ENCODE data around the gene SMIM44.

The SMIM44 gene

DNA sequence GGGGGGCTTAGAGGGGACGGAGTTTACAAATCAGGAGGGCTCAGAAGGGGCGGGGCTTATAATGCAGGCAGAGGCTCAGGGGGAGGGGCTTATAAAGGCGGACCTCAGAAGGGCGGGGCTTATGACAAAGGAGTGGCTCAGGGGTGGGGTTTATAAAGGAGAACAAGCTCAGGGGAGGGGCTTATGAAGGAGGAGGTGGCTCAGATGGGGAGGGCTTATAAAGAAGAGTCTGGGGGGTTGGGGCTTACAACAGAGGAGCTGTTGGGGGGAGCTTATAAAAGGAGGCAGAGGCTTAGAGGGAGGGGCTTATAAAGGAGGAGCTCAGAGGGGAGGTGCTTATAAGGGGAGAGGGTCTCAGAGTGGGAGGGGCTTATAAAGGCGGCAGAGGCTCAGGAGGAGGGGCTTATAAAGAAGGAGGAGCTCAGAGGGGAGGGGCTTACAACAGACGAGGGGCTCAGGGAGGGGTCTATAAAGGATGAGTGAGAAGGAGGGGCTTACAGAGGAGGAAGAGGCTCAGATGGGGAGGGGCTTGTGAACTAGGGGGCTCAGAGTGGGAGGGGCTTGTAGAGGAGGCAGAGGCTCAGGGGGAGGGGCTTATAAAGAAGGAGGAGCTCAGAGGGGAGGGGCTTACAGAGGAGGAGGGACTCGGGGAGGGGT lies 3.9 kb downstream of the SMIM44 start:
- H3K4me1 ChIP-seq (ENCODE audit: insufficient read depth, low read length) = no peaks in the 10 kb centered on the region
- H3K9ac ChIP-seq (ENCODE audit: low read length) = no peak overlapping the region
- peaks cover 19 to 54% of the 10 kb centered on the region in 2 donors for H3K27me3 ChIP-seq (ENCODE audit: control insufficient read depth in 1 of 2, insufficient read depth in 2 of 2, low read length in 2 of 2)
- no peak overlapping the region for H3K4me3 ChIP-seq (ENCODE audit: low read depth in 1 of 2, low read length in 2 of 2)
- H3K27ac ChIP-seq (ENCODE audit: low read depth, low read length) = no peak overlapping the region
- no peaks in the 10 kb centered on the region for H3K36me3 ChIP-seq (ENCODE audit: insufficient read depth, low read length)
- no peaks in the 10 kb centered on the region for H3K9me3 ChIP-seq (ENCODE audit: low read length)

DNA sequence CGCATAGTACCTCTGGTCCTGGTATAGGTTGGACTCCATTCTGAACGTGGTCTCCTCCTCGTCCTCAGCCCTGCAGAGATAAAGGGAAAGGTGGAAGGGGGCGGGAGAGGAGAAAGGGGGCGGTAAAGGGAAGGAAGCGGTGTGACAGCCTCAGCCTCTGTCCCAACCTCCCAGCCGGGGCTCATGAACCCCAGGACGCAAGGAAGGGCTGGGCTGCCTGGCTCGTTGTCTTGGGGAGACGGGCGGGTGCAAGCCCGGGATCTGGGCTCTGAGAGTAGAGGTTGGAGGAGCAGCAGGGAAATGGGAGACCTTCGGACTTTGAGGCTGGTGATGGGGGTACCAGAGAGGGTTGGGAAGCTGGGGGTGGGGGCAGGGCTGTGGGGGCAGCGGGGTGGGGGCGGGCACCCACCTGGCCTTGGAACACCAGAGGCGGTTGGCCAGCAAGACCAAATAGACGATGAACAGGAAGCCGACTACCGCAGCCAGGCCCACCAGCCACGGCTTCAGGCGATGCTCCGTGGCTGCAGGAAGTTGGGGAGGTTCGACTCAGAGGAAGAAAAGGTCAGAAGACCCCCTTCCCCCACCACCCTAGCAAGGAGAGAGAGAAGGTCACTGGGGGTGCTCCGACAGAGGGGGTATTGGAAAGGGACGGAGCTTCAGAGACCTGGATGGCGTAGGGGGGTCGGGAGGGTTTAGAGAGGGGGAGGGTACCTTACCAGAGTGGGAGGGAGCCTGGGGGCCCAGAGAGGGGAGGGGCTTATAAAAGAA lies 4.6 kb downstream of the SMIM44 start:
- Histone ChIP-seq H3K9ac (ENCODE audit: low read length) (no peak overlapping the region), H3K27me3 (ENCODE audit: control insufficient read depth in 1 of 2, insufficient read depth in 2 of 2, low read length in 2 of 2) (peaks cover 19 to 54% of the 10 kb centered on the region in 2 donors), H3K4me1 (ENCODE audit: insufficient read depth, low read length) (no peaks in the 10 kb centered on the region), H3K4me3 (ENCODE audit: low read depth in 1 of 2, low read length in 2 of 2) (no peak overlapping the region), H3K27ac (ENCODE audit: low read depth, low read length) (no peak overlapping the region), H3K9me3 (ENCODE audit: low read length) (no peaks in the 10 kb centered on the region), H3K36me3 (ENCODE audit: insufficient read depth, low read length) (no peaks in the 10 kb centered on the region)

DNA sequence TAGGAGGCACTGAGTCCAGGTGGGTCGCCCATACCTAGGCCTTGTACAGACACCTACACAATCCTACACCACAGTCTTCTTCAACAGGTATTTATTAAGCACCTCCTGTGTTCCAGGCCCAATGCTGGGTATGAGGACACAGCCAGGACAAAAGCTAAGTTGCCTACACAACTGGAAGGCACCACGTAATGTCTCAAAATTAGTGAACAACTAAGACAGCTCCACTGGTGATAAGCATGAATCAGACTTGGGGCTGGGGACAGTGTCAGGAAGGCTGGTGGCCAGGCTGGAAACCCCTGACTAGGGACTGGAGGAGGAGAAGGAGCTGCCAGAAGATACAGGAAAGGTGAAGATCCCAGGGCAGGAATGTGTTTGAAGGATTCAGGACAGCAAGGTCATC lies 5.3 kb downstream of the SMIM44 start:
- no peaks in the 10 kb centered on the region for H3K36me3 ChIP-seq (ENCODE audit: insufficient read depth, low read length)
- H3K27me3 ChIP-seq (ENCODE audit: control insufficient read depth in 1 of 2, insufficient read depth in 2 of 2, low read length in 2 of 2) = peaks cover 19 to 49% of the 10 kb centered on the region in 2 donors
- H3K4me3 ChIP-seq (ENCODE audit: low read depth in 1 of 2, low read length in 2 of 2) = no peak overlapping the region
- H3K9ac ChIP-seq (ENCODE audit: low read length) = no peak overlapping the region
- no peaks in the 10 kb centered on the region for H3K4me1 ChIP-seq (ENCODE audit: insufficient read depth, low read length)
- H3K27ac ChIP-seq (ENCODE audit: low read depth, low read length) = no peak overlapping the region
- no peaks in the 10 kb centered on the region for H3K9me3 ChIP-seq (ENCODE audit: low read length)

DNA sequence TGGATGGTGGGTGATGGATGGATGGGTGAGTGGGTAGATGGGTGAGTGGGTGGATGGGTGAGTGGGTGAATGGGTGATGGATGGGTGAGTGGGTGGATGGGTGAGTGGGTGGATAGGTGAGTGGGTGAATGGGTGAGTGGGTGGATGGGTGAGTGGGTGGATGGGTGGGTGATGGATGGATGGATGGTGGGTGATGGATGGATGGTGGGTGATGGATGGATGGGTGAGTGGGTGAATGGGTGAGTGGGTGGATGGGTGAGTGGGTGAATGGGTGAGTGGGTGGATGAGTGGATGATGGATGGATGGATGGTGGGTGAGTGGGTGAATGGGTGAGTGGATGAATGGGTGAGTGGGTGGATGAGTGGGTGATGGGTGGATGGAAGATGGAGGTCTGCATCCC lies 5.7 kb downstream of the SMIM44 start:
- Histone ChIP-seq H3K4me3 (ENCODE audit: low read depth in 1 of 2, low read length in 2 of 2) (no peak overlapping the region), H3K27ac (ENCODE audit: low read depth, low read length) (no peak overlapping the region), H3K27me3 (ENCODE audit: control insufficient read depth in 1 of 2, insufficient read depth in 2 of 2, low read length in 2 of 2) (peaks cover 19 to 45% of the 10 kb centered on the region in 2 donors), H3K36me3 (ENCODE audit: insufficient read depth, low read length) (no peaks in the 10 kb centered on the region), H3K9me3 (ENCODE audit: low read length) (no peaks in the 10 kb centered on the region), H3K4me1 (ENCODE audit: insufficient read depth, low read length) (peaks cover 1% of the 10 kb centered on the region), H3K9ac (ENCODE audit: low read length) (no peak overlapping the region)

DNA sequence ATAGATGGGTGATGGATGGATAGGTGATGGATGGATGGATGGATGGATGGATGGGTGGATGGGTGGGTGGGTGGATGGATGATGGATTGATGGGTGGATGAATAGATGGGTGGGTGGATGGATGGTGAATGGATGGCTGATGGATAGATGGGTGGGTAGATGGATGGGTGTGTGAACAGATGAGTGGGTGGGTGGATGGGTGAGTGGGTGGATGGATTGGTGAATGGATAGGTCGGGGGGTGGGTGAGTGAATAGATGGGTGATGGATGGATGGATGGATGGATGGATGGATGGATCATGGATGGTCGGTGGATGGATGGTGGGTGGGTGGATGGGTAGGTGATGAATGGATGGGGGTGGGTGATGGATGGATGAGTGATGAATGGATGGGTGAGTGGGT lies 6.4 kb downstream of the SMIM44 start:
- Histone ChIP-seq H3K4me1 (ENCODE audit: insufficient read depth, low read length) (peaks cover 8% of the 10 kb centered on the region), H3K9ac (ENCODE audit: low read length) (no peak overlapping the region), H3K27ac (ENCODE audit: low read depth, low read length) (no peak overlapping the region), H3K4me3 (ENCODE audit: low read depth in 1 of 2, low read length in 2 of 2) (no peak overlapping the region), H3K27me3 (ENCODE audit: control insufficient read depth in 1 of 2, insufficient read depth in 2 of 2, low read length in 2 of 2) (peaks cover 19 to 38% of the 10 kb centered on the region in 2 donors), H3K9me3 (ENCODE audit: low read length) (no peaks in the 10 kb centered on the region), H3K36me3 (ENCODE audit: insufficient read depth, low read length) (no peaks in the 10 kb centered on the region)

DNA sequence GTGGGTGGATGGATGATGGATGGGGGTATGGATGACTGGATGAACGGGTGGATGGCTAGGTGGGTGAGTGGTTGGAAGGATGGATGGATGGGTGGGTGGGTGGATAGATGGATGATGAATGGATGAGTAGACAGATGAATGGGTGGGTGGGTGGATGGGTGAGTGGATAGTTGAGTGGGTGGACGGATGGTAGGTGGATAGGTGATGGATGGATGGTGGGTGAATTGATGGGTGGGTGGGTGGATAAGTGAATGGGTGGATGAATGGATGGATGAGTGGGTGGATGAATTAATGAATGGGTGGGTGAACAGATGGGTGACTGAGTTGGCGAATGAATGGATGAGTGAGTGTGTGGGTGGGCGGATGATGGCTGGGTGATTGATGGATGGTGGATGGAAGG lies 7.8 kb downstream of the SMIM44 start:
- peaks cover 11 to 26% of the 10 kb centered on the region in 2 donors for H3K27me3 ChIP-seq (ENCODE audit: control insufficient read depth in 1 of 2, insufficient read depth in 2 of 2, low read length in 2 of 2)
- no peak overlapping the region for H3K4me3 ChIP-seq (ENCODE audit: low read depth in 1 of 2, low read length in 2 of 2)
- H3K27ac ChIP-seq (ENCODE audit: low read depth, low read length) = no peak overlapping the region
- peaks cover 9% of the 10 kb centered on the region for H3K4me1 ChIP-seq (ENCODE audit: insufficient read depth, low read length)
- H3K9ac ChIP-seq (ENCODE audit: low read length) = no peak overlapping the region
- H3K9me3 ChIP-seq (ENCODE audit: low read length) = no peaks in the 10 kb centered on the region
- no peaks in the 10 kb centered on the region for H3K36me3 ChIP-seq (ENCODE audit: insufficient read depth, low read length)

DNA sequence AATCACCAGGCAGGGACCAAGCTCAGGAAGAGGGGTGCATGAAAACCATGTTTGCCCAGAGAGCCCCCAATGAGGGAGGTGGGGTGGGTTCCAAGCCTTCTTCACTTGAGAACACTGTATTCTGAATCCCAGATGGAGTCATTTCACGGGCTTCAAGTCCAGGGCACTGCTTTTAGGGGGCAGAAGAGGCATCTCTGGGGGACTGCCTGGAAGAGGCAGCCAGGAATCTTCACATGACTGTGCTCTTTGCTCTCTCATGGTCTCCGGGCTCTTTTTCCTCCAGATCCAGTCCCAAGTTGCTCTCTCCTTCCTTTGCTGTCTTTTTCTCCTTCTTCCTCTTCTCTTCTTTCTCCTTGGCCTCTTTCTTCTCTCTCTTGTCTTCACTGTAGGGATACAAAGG lies 8.6 kb downstream of the SMIM44 start:
- H3K27me3 ChIP-seq (ENCODE audit: control insufficient read depth in 1 of 2, insufficient read depth in 2 of 2, low read length in 2 of 2) = peaks cover 9 to 17% of the 10 kb centered on the region in 2 donors
- no peak overlapping the region for H3K4me3 ChIP-seq (ENCODE audit: low read depth in 1 of 2, low read length in 2 of 2)
- peaks cover 9% of the 10 kb centered on the region for H3K4me1 ChIP-seq (ENCODE audit: insufficient read depth, low read length)
- H3K9me3 ChIP-seq (ENCODE audit: low read length) = no peaks in the 10 kb centered on the region
- H3K36me3 ChIP-seq (ENCODE audit: insufficient read depth, low read length) = no peaks in the 10 kb centered on the region
- no peak overlapping the region for H3K27ac ChIP-seq (ENCODE audit: low read depth, low read length)
- H3K9ac ChIP-seq (ENCODE audit: low read length) = no peak overlapping the region

DNA sequence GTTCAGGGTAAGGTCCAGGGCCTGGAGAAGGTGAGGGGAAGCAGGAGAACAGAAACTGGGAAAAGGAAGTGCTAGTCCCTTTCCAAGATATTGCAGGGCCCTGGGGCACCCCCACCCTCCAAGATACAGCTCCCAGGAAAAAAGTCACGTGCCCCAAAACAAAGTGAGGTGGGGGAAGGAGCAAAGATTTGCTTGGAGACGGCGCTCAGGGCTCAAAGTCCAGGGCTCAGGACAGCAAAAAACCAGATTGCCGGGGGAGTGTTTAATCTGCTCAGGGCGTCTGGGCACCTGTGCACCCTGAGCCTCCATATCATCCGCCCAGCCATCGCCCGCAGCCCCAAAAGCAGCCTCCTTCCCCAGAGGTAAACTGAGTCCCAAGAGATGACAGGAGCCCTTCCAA lies 9.2 kb downstream of the SMIM44 start:
- no peak overlapping the region for H3K27ac ChIP-seq (ENCODE audit: low read depth, low read length)
- H3K4me3 ChIP-seq (ENCODE audit: low read depth in 1 of 2, low read length in 2 of 2) = no peak overlapping the region
- peaks cover 9% of the 10 kb centered on the region for H3K4me1 ChIP-seq (ENCODE audit: insufficient read depth, low read length)
- H3K36me3 ChIP-seq (ENCODE audit: insufficient read depth, low read length) = no peaks in the 10 kb centered on the region
- H3K9me3 ChIP-seq (ENCODE audit: low read length) = no peaks in the 10 kb centered on the region
- H3K9ac ChIP-seq (ENCODE audit: low read length) = no peak overlapping the region
- H3K27me3 ChIP-seq (ENCODE audit: control insufficient read depth in 1 of 2, insufficient read depth in 2 of 2, low read length in 2 of 2) = peaks cover 4 to 11% of the 10 kb centered on the region in 2 donors

DNA sequence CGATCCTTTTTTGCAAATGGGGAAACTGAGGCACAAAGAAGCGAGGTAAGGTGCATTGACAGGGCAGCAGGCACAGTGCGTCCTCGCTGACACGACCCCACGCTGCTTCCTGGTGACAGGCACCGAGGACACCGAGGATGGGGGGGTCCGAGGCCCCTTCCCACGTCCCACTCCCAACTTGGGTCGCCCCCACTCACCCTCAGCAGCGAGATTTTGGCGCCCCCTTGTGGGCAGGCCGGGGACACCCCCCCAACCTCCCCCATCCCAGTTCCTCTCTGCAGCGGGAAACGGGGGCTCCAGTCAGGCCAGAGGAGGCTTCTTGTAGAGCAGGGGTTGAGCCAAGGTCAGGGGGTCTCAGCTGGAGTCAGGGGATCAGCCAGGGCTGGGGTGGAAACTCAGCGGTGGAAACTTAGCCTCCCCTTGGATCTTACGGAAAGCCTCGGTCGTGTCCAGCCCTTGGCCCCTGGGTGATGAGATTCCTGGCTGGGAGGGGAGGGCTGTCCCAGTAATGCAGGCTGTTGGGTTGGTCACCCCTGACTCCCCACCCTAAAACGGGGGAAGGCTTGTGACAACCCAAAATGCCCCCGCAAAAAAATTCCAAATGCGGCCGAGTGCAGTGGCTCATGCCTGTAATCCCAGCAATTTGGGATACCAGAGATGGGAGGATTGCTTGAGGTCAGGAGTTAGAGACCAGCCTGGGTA lies 11.1 kb downstream of the SMIM44 start:
- H3K9ac ChIP-seq (ENCODE audit: low read length) = no peak overlapping the region
- no peak overlapping the region for H3K27ac ChIP-seq (ENCODE audit: low read depth, low read length)
- no peaks in the 10 kb centered on the region for H3K36me3 ChIP-seq (ENCODE audit: insufficient read depth, low read length)
- H3K27me3 ChIP-seq (ENCODE audit: control insufficient read depth in 1 of 2, insufficient read depth in 2 of 2, low read length in 2 of 2) = peaks cover 0 to 7% of the 10 kb centered on the region in 2 donors
- H3K4me3 ChIP-seq (ENCODE audit: low read depth in 1 of 2, low read length in 2 of 2) = no peak overlapping the region
- no peaks in the 10 kb centered on the region for H3K9me3 ChIP-seq (ENCODE audit: low read length)
- H3K4me1 ChIP-seq (ENCODE audit: insufficient read depth, low read length) = peaks cover 13% of the 10 kb centered on the region

DNA sequence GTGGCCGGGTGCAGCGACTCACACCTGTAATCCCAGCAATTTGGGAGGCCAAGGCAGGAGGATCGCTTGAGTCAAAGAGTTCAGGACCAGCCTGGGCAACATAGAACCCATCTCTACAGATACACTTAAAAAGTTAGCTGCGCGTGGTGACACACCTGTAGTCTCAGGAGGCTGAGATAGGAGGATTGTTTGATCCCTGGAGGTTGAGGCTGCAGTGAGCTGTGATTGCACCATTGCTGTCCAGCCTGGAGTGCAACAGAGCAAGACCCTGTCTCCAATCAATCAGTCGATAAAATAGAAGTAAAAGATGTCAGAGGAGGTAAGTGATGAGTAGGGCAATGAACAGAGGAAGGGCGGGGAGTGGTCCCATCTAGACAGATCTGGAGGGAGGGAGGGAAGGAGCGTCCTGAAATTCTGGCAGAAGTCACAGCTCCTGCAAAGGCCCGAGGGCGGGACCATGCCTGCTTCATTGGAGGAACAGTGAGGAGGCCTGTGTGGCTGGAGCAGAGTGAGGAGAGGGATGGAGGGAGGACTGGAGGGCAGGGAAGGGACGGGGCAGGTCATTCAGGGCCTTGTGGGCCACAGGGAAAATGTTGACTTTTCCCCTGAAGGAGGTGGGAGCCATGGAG lies 12.6 kb downstream of the SMIM44 start:
- H3K9ac ChIP-seq (ENCODE audit: low read length) = no peak overlapping the region
- peaks cover 25% of the 10 kb centered on the region for H3K4me1 ChIP-seq (ENCODE audit: insufficient read depth, low read length)
- no peak overlapping the region for H3K4me3 ChIP-seq (ENCODE audit: low read depth in 1 of 2, low read length in 2 of 2)
- no peak overlapping the region for H3K27ac ChIP-seq (ENCODE audit: low read depth, low read length)
- H3K27me3 ChIP-seq (ENCODE audit: control insufficient read depth in 1 of 2, insufficient read depth in 2 of 2, low read length in 2 of 2) = peaks cover 0 to 2% of the 10 kb centered on the region in 2 donors
- no peaks in the 10 kb centered on the region for H3K36me3 ChIP-seq (ENCODE audit: insufficient read depth, low read length)
- H3K9me3 ChIP-seq (ENCODE audit: low read length) = no peaks in the 10 kb centered on the region
